SK-N-SH treated with all-trans-retinoic acid at 6 μM for 48 hours (cell line): ENCODE results near the gene ACRV1.

Source experiments
- ATAC-seq: fragments of 200-7000 bp; cut with Tn5 transposase; 3 replicates; pipeline ENCODE4 v1.9.1; 2020; ENCODE audit warnings: mild to moderate bottlenecking, moderate library complexity
- ARNTL ChIP-seq: fragments of 450-650 bp; formaldehyde crosslinking; IDR thresholded peaks from 2 replicates; pipeline ENCODE4 v1.5.0; 2020; ENCODE audit warnings: low read depth, mild to moderate bottlenecking, moderate library complexity, borderline replicate concordance
- BACH2 ChIP-seq: fragments of 250-450 bp; sonication (Bioruptor Pico); IDR thresholded peaks from 2 replicates; pipeline ENCODE4 v1.9.0; 2021; ENCODE audit warnings: mild to moderate bottlenecking, borderline replicate concordance
- CSRNP3 ChIP-seq: fragments of 250-450 bp; sonication (Bioruptor Pico); IDR thresholded peaks from 2 replicates; pipeline ENCODE4 v1.5.1; 2021; ENCODE audit warnings: mild to moderate bottlenecking, moderate library complexity
- GLIS3 ChIP-seq: fragments of 250-450 bp; sonication (Bioruptor Pico); IDR thresholded peaks from 2 replicates; pipeline ENCODE4 v1.5.0; 2020; ENCODE audit warnings: mild to moderate bottlenecking, moderate library complexity
- ISL1 ChIP-seq: fragments of 250-450 bp; sonication (Bioruptor Pico); IDR thresholded peaks from 2 replicates; pipeline ENCODE4 v2.1.2; 2022; ENCODE audit warnings: mild to moderate bottlenecking, moderate library complexity
- OSR1 ChIP-seq: fragments of 250-450 bp; sonication (Bioruptor Pico); IDR thresholded peaks from 2 replicates; pipeline ENCODE4 v1.8.0; 2022; ENCODE audit warnings: moderate library complexity, mild to moderate bottlenecking, inconsistent platforms
- PPARA ChIP-seq: fragments of 250-450 bp; sonication (Bioruptor Pico); IDR thresholded peaks from 2 replicates; pipeline ENCODE4 v1.5.0; 2020; ENCODE audit warnings: mild to moderate bottlenecking, borderline replicate concordance
- RARB ChIP-seq: fragments of 250-450 bp; sonication (Bioruptor Pico); IDR thresholded peaks from 2 replicates; pipeline ENCODE4 v1.8.0; 2021; ENCODE audit warnings: mild to moderate bottlenecking, moderate library complexity
- TOX ChIP-seq: fragments of 250-450 bp; sonication (Bioruptor Pico); IDR thresholded peaks from 2 replicates; pipeline ENCODE4 v1.8.0; 2021; ENCODE audit warnings: mild to moderate bottlenecking, moderate library complexity, borderline replicate concordance
- TSHZ2 ChIP-seq: fragments of 250-450 bp; sonication (Bioruptor Pico); IDR thresholded peaks from 2 replicates; pipeline ENCODE4 v1.5.0; 2020; ENCODE audit warnings: mild to moderate bottlenecking, moderate library complexity
- ZC3H10 ChIP-seq: fragments of 250-450 bp; sonication (Bioruptor Pico); IDR thresholded peaks from 2 replicates; pipeline ENCODE4 v1.5.1; 2021; ENCODE audit warnings: mild to moderate bottlenecking, moderate library complexity
- ZFP3 ChIP-seq: fragments of 250-450 bp; sonication (Bioruptor Pico); IDR thresholded peaks from 2 replicates; pipeline ENCODE4 v1.5.0; 2020; ENCODE audit warnings: mild to moderate bottlenecking, moderate library complexity
- ZFP30 ChIP-seq: fragments of 450-650 bp; formaldehyde crosslinking; IDR thresholded peaks from 2 replicates; pipeline ENCODE4 v1.5.0; 2022; ENCODE audit warnings: mild to moderate bottlenecking, moderate library complexity
- ZNF565 ChIP-seq: fragments of 450-650 bp; formaldehyde crosslinking; conservative IDR thresholded peaks from 2 replicates; pipeline ENCODE4 v1.5.0; 2020; ENCODE audit warnings: low read depth, mild to moderate bottlenecking, moderate library complexity
- ZNF70 ChIP-seq: fragments of 450-650 bp; formaldehyde crosslinking; IDR thresholded peaks from 2 replicates; pipeline ENCODE4 v1.5.0; 2020; ENCODE audit warnings: mild to moderate bottlenecking, moderate library complexity
- ZNF8 ChIP-seq: fragments of 450-650 bp; formaldehyde crosslinking; IDR thresholded peaks from 2 replicates; pipeline ENCODE4 v1.5.0; 2020; ENCODE audit warnings: mild to moderate bottlenecking, moderate library complexity
- TF ChIP-seq, protein P1 (sequence below): fragments of 250-450 bp; sonication (Bioruptor Pico); IDR thresholded peaks from 2 replicates; pipeline ENCODE4 v1.8.0; 2021; ENCODE audit warnings: low read depth, mild to moderate bottlenecking, moderate library complexity, borderline replicate concordance
- TF ChIP-seq, protein P2 (sequence below): fragments of 250-450 bp; sonication (Bioruptor Pico); IDR thresholded peaks from 2 replicates; pipeline ENCODE4 v1.8.0; 2020; ENCODE audit warnings: mild to moderate bottlenecking, moderate library complexity, borderline replicate concordance

ACRV1 gene

DNA sequence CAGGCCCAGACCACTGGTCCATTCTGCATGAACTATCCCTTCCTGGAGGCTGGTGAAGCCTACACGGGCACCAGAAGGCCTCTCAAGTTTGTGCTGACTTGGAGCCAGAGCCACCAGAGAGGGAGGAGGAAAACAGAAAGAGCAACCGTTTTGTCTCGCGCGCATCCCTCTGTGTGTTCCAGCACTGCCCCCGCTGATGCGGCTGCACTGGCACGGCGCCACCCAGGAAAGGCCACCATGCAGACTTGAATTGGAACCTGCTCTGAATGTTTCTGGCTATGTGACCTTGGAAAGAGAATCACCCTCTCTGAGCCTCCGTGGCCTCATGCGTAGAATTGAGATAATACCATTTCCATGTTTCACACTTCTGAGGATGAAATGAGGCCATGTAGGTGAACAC is 7.4 kb upstream of the ACRV1 start:
- TF ChIP-seq TOX (CRISPR knock-in tag) (no peak), TSHZ2 (CRISPR knock-in tag) (no peak), GLIS3 (CRISPR knock-in tag) (no peak), OSR1 (CRISPR knock-in tag) (no peak), BACH2 (CRISPR knock-in tag) (no peak), ZNF565 (CRISPR knock-in tag) (no peak), ZNF70 (CRISPR knock-in tag) (no peak)
- ATAC-seq = no peak

DNA sequence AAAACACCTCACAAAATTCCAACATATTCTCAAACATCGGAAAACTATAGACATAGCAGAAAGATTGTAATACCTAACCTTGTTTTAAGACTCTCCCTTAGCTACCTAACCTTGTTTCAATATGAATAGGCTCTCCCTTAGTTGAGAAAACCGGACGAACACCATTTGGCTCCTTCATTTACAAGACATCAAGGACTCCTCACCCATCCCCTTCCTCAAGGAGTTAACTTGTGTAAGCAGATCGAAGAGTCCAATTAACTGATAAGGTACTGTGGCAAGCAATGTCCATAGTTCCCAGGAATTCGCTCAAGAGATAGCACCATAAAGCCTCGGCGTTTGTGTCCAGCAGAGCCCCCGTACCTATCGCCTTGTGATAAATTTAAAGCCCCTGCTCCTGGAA is 4.6 kb upstream of the ACRV1 start:
- no peak for ATAC-seq
- TF ChIP-seq BACH2 (CRISPR knock-in tag) (no peak), GLIS3 (CRISPR knock-in tag) (no peak), ZNF565 (CRISPR knock-in tag) (no peak), ZNF70 (CRISPR knock-in tag) (no peak), ARNTL (no peak)

DNA sequence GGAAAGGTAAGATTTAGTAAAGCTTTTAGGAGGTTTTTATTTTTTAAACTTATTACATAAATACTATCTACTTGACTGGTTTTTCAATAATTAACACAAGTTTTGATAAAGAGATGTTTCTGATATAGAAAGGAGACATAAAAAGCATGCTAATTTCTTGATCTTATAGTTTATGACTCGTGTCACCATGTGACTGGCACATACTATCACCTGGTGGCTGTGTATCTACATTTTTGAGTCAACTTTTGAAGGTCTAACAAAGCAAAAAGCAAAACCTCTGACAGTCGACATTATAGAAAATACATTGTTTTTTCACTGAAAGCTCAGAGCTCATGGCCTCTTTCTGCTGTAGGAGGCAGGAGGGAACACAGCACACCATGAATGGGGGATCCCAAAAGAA is 810 bp downstream of the ACRV1 start:
- ATAC-seq = no peak
- TF ChIP-seq ISL1 (CRISPR knock-in tag) (no peak), ZFP30 (CRISPR knock-in tag) (no peak), ZNF565 (CRISPR knock-in tag) (no peak)
- TF ChIP-seq, all 23 proteins: peak for 0

DNA sequence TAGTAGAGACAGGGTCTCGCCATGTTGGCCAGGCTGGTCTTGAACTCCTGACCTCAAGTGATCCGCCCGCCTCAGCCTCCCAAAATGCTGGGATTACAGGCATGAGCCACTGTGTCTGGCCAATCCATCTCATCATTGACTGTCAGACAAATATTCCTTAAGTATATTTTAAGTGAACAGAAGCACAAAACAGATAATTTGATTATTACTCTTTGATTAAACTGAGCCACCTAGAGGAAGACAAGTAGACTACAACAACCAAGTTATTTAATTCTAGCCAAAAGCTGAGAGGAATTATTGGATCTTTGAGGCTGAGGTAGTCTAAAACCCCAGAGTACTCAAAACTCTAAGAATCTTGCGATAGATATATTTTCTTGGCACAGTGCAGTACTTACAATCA is 1.2 kb downstream of the ACRV1 start:
- no peak for ATAC-seq

DNA sequence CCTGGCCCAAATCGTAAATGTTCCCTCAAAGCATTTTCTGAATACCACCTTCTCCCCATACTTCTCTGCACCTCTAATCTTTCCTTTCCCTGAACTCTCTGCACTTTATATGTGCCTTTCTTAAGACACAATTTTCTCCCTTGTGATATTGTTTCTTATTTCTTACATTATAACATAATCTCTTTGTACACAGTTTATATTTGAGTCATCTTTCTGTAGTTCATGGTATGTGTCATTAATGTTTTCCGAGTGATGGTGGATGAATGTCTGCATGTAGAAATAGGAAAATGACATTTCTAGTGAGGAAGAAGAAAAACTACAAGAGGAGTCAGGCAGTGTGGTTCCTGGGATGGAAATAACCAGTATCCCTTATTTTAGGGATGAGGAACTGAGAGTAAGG is 5.5 kb downstream of the ACRV1 start:
- ATAC-seq = no peak
- TF ChIP-seq ZC3H10 (CRISPR knock-in tag) (no peak), ARNTL (no peak), CSRNP3 (no peak), ZFP3 (CRISPR knock-in tag) (no peak), ZNF8 (CRISPR knock-in tag) (no peak), RARB (CRISPR knock-in tag) (no peak), OSR1 (CRISPR knock-in tag) (no peak), GLIS3 (CRISPR knock-in tag) (no peak)
- TF ChIP-seq, protein P1, sequence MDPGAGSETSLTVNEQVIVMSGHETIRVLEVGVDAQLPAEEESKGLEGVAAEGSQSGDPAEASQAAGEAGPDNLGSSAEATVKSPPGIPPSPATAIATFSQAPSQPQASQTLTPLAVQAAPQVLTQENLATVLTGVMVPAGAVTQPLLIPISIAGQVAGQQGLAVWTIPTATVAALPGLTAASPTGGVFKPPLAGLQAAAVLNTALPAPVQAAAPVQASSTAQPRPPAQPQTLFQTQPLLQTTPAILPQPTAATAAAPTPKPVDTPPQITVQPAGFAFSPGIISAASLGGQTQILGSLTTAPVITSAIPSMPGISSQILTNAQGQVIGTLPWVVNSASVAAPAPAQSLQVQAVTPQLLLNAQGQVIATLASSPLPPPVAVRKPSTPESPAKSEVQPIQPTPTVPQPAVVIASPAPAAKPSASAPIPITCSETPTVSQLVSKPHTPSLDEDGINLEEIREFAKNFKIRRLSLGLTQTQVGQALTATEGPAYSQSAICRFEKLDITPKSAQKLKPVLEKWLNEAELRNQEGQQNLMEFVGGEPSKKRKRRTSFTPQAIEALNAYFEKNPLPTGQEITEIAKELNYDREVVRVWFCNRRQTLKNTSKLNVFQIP (CRISPR knock-in tag) = no peak
- TF ChIP-seq, protein P2, sequence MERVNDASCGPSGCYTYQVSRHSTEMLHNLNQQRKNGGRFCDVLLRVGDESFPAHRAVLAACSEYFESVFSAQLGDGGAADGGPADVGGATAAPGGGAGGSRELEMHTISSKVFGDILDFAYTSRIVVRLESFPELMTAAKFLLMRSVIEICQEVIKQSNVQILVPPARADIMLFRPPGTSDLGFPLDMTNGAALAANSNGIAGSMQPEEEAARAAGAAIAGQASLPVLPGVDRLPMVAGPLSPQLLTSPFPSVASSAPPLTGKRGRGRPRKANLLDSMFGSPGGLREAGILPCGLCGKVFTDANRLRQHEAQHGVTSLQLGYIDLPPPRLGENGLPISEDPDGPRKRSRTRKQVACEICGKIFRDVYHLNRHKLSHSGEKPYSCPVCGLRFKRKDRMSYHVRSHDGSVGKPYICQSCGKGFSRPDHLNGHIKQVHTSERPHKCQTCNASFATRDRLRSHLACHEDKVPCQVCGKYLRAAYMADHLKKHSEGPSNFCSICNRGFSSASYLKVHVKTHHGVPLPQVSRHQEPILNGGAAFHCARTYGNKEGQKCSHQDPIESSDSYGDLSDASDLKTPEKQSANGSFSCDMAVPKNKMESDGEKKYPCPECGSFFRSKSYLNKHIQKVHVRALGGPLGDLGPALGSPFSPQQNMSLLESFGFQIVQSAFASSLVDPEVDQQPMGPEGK = no peak

More for the DNA sequence above, 1.2 kb downstream of the ACRV1 start:
- TF ChIP-seq CSRNP3 (no peak), ARNTL (no peak), OSR1 (CRISPR knock-in tag) (no peak), PPARA (no peak)
- TF ChIP-seq, protein P2 = no peak
- TF ChIP-seq, all 23 proteins: peak for 0
